HepG2 (cell line): Measurements from ENCODE around the gene RMDN2. TPM values are rescaled to one million over a fixed set of nuclear protein-coding genes. Genes with fewer than 3 reads are reported as not detected.
"Not testable (repeated sequence)": the region's sequence is repeated elsewhere in the genome, so short reads cannot be mapped to it uniquely, and the experiment has no call there.

Source experiments
- ATAC-seq: fragments of 200-7000 bp; cut with Tn5 transposase; 3 replicates; pipeline ENCODE4 v1.9.1; 2020; ENCODE audit warnings: mild to moderate bottlenecking, moderate library complexity
- BruUV-seq: library from RNA; stranded (reverse); fragments of 400-500 nt; replicated peaks from 2 replicates; lab custom pipeline; 2021; lab: Mats Ljungman, UMichigan
- CTCF ChIA-PET: fragments of 300-600 bp; formaldehyde crosslinking; extraction: SDS; loops from one replicate; lab custom pipeline; 2021; ENCODE audit warnings: low total read pairs, inconsistent platforms, low intra/inter-chr PET ratio; lab: Yijun Ruan, JAX
- POLR2A ChIA-PET: fragments of 350-600 bp; sonication (Branson Sonifier 250); formaldehyde crosslinking; loops from one replicate; lab custom pipeline; 2020; ENCODE audit warnings: antibody characterized with exemption, inconsistent platforms; lab: Yijun Ruan, JAX
- DNase-seq: peaks from one replicate; pipeline ENCODE4 v3.0.0-alpha.2; 2015; ENCODE audit warnings: low spot score
- FAIRE-seq: peaks from 3 replicates; lab custom pipeline; 2011; peaks lifted over from hg19 to GRCh38; lab: Jason Lieb, UNC
- H2AFZ ChIP-seq: one replicate; pipeline ENCODE4 v1.6.1; 2011; ENCODE audit warnings: low read length, inconsistent platforms
- H3K27ac ChIP-seq: fragments of 300-600 bp; 3 replicates; pipeline ENCODE4 v1.8.0; 2011; ENCODE audit warnings: mixed run types, mild to moderate bottlenecking, mixed read lengths, low read length, inconsistent platforms; ENCODE audit not compliant: insufficient read depth; ENCODE audit errors: extremely low read length
- H3K27me3 ChIP-seq, 2 experiments: fragments of 200-600 bp in 1 of 2; 2 replicates in 1 of 2; 3 replicates in 1 of 2; pipeline versions ENCODE4 v1.6.0 to v1.8.0; 2011; ENCODE audit warnings: low read length in 2 of 2, mild to moderate bottlenecking in 2 of 2, moderate library complexity in 2 of 2, inconsistent platforms in 1 of 2; ENCODE audit not compliant: insufficient read depth in 2 of 2, control insufficient read depth in 1 of 2
- H3K36me3 ChIP-seq, 2 experiments: fragments of 200-600 bp in 1 of 2; replicated peaks in 1 of 2; 2 replicates in 1 of 2; 3 replicates in 1 of 2; pipeline versions ENCODE4 v1.5.1 to v1.8.0; 2011; ENCODE audit warnings: low read length in 2 of 2, inconsistent platforms in 1 of 2; ENCODE audit not compliant: insufficient read depth in 2 of 2, control insufficient read depth in 1 of 2
- H3K4me1 ChIP-seq: 2 replicates; pipeline ENCODE4 v1.5.1; 2012; ENCODE audit warnings: low read length, inconsistent platforms; ENCODE audit not compliant: insufficient read depth
- H3K4me2 ChIP-seq: 2 replicates; pipeline ENCODE4 v1.6.0; 2011; ENCODE audit warnings: low read depth, low read length, inconsistent platforms
- H3K4me3 ChIP-seq, 3 experiments: fragments of 200-600 bp in 1 of 3; sonication (generic), shearing (Covaris generic) in 1 of 3; replicated peaks in 1 of 3; 2 replicates each; pipeline ENCODE4 v1.5.1; 2011 to 2016; ENCODE audit warnings: low read length in 3 of 3, inconsistent platforms in 2 of 3, low read depth in 2 of 3, mild to moderate bottlenecking in 2 of 3, control low read depth in 1 of 3, mixed read lengths in 1 of 3; ENCODE audit not compliant: insufficient read depth in 1 of 3
- H3K79me2 ChIP-seq: one replicate; pipeline ENCODE4 v1.6.1; 2011; ENCODE audit warnings: low read length, inconsistent platforms; ENCODE audit not compliant: insufficient read depth
- H3K9ac ChIP-seq: 2 replicates; pipeline ENCODE4 v1.6.0; 2011; ENCODE audit warnings: mild to moderate bottlenecking, low read depth, low read length, inconsistent platforms; ENCODE audit not compliant: insufficient read depth
- H3K9me3 ChIP-seq: 2 replicates; pipeline ENCODE4 v1.5.1; 2012; ENCODE audit warnings: mild to moderate bottlenecking, low read length
- H4K20me1 ChIP-seq: 2 replicates; pipeline ENCODE4 v1.6.0; 2011; ENCODE audit warnings: inconsistent platforms, mild to moderate bottlenecking, low read length, moderate library complexity; ENCODE audit not compliant: insufficient read depth
- ATAD3A ChIP-seq: sonication (generic); formaldehyde crosslinking; IDR thresholded peaks from 2 replicates; pipeline ENCODE4 v1.4.0; 2020; ENCODE audit warnings: missing genetic modification reagents
- MTF1 ChIP-seq: sonication (generic); formaldehyde crosslinking; IDR thresholded peaks from 2 replicates; pipeline ENCODE4 v1.5.0; 2020; ENCODE audit warnings: missing genetic modification reagents
- SOX6 ChIP-seq, 2 experiments: fragments of 450-650 bp in 1 of 2; sonication (generic) in 1 of 2; formaldehyde crosslinking in 1 of 2; IDR thresholded peaks; 2 replicates each; pipeline versions ENCODE4 v1.4.0 to v1.6.1; 2017 to 2020; ENCODE audit warnings: antibody characterized with exemption in 1 of 2, mild to moderate bottlenecking in 1 of 2, missing genetic modification reagents in 1 of 2
- TBL1XR1 ChIP-seq: fragments of 150-350 bp; IDR thresholded peaks from 2 replicates; pipeline ENCODE4 v1.6.1; 2014; ENCODE audit warnings: borderline replicate concordance, low read length; ENCODE audit not compliant: partially characterized antibody
- TEAD3 ChIP-seq: optimal IDR thresholded peaks from 2 replicates; pipeline ENCODE3; 2016; ENCODE audit warnings: borderline replicate concordance
- TOPORS ChIP-seq: sonication (generic); formaldehyde crosslinking; IDR thresholded peaks from 2 replicates; pipeline ENCODE4 v1.8.0; 2023; ENCODE audit warnings: mild to moderate bottlenecking, missing genetic modification reagents
- ZNF709 ChIP-seq: sonication (generic); formaldehyde crosslinking; IDR thresholded peaks from 2 replicates; pipeline ENCODE4 v1.5.0; 2020; ENCODE audit warnings: mild to moderate bottlenecking, missing genetic modification reagents
- WGBS: methylation state at CpG from one replicate; pipeline ENCODE4 v1.1.6; 2017; ENCODE audit warnings: low lambda C conversion rate; 5-methylcytosine and 5-hydroxymethylcytosine counted together
- in situ Hi-C: cut with HindIII; loops from 2 replicates; pipeline ENCODE4 v1.10.0; 2017; ENCODE audit warnings: low pct_unique_long_range_greater_than_20kb; ENCODE audit not compliant: extremely low pct_ligation_motif_present
- intact Hi-C: fragments of 100-400 bp; cut with micrococcal nuclease; formaldehyde crosslinking; loops from one replicate; pipeline ENCODE4 v1.10.0; 2022; ENCODE audit not compliant: unreplicated experiment
- polyA plus RNA-seq, 8 experiments: library from polyadenylated mRNA; depleted of rRNA in 3 of 8; stranded (reverse) in 7 of 8; unstranded in 1 of 8; fragments of >200 nt; fragmentation: Illumina TruSeq in 4 of 8; extraction: Trizol in 4 of 8; gene quantifications; 2 replicates each; pipeline versions ENCODE4 v1.2.1 to v1.2.3, GENCODE V29; 2011 to 2016; ENCODE audit warnings: low read depth in 4 of 8, missing spikeins in 1 of 8, mixed read lengths in 1 of 8; ENCODE audit not compliant: insufficient read depth in 1 of 8
- total RNA-seq, 5 experiments: library from RNA; depleted of rRNA; stranded (reverse); fragments of >200 nt; fragmentation: Illumina TruSeq; extraction: Trizol; gene quantifications; 2 replicates each; pipeline ENCODE4 v1.2.3, GENCODE V29; 2016; ENCODE audit warnings: low read depth in 1 of 5

RMDN2 gene
- total and polyA plus RNA-seq, 2 of the 13 experiments (the other 11 are each of a cell fraction or from before 2014, with no cell fraction given): 2.3 to 8.9 TPM

GRCh38 chr2:37963901-37964300, 38.8 kb downstream of the RMDN2 start:
- DNase-seq, BruUV-seq, H3K27me3 ChIP-seq, H2AFZ ChIP-seq, H3K27ac ChIP-seq, H3K4me2 ChIP-seq, CTCF ChIA-PET, in situ Hi-C loops, POLR2A ChIA-PET, H3K79me2 ChIP-seq, H3K9me3 ChIP-seq, FAIRE-seq, H3K9ac ChIP-seq, H4K20me1 ChIP-seq, ATAC-seq, H3K36me3 ChIP-seq, H3K4me3 ChIP-seq: not testable (repeated sequence)
- peaks cover 21% of the 10 kb centered on the region for H3K4me1 ChIP-seq
- intact Hi-C loops: loop anchor here (2.0 kb wide), 1 partner anchor 45 kb away; no protein-coding TSS in a partner anchor
- 97% methylated on average over 17 of the region's 33 CpGs for WGBS

- no peaks in the 10 kb centered on the region for H3K36me3 ChIP-seq
- no peaks in the 10 kb centered on the region for H3K9me3 ChIP-seq
- no peak overlapping the region for H3K9ac ChIP-seq
- ATAC-seq (no peak), FAIRE-seq (no peak)
- no peak overlapping the region for H3K27ac ChIP-seq
- H3K4me3 ChIP-seq: no peak overlapping the region
- H3K4me2 ChIP-seq: no peak overlapping the region
- CTCF ChIA-PET: no interaction called here
- no peaks in the 10 kb centered on the region for H3K27me3 ChIP-seq
- WGBS: 73% methylated on average over 3 of the region's 3 CpGs
- no peaks in the 10 kb centered on the region for H3K79me2 ChIP-seq
- no peaks in the 10 kb centered on the region for H4K20me1 ChIP-seq
- no TSS peak for BruUV-seq
- TF ChIP-seq ZNF709 (CRISPR knock-in tag) (peak; percentile 100), TOPORS (CRISPR knock-in tag) (no peak)
- TF ChIP-seq, all 625 proteins: peak for 1
- intact Hi-C loops: no loop called here
- in situ Hi-C loops: no loop called here
- DNase-seq: no peak
- POLR2A ChIA-PET: no interaction called here
- Histone ChIP-seq H3K4me1 (peaks cover 20% of the 10 kb centered on the region), H2AFZ (no peak overlapping the region)
These were observed 41.2 kb downstream of the RMDN2 start for GRCh38 chr2:37966326-37966725.

GRCh38 chr2:37969731-37970130, 44.6 kb downstream of the RMDN2 start:
- no peak overlapping the region for H3K4me2 ChIP-seq
- no peak overlapping the region for H3K4me3 ChIP-seq
- DNase-seq: no peak
- no peak overlapping the region for H3K9ac ChIP-seq
- H3K4me1 ChIP-seq: no peaks in the 10 kb centered on the region
- CTCF ChIA-PET: no interaction called here
- no peak for TF ChIP-seq TEAD3 (CRISPR knock-in tag)
- no peak for TF ChIP-seq ATAD3A
- TF ChIP-seq SOX6 (IDR thresholded peaks at IDR 0.05): no peak
- TF ChIP-seq SOX6 (CRISPR knock-in tag; IDR thresholded peaks at IDR 0.05): no peak
- TF ChIP-seq TBL1XR1: no peak
- no peak for TF ChIP-seq MTF1 (CRISPR knock-in tag)
- TF ChIP-seq, all 625 proteins: peak for 0
- H3K79me2 ChIP-seq: no peaks in the 10 kb centered on the region
- POLR2A ChIA-PET: no interaction called here
- no peaks in the 10 kb centered on the region for H3K27me3 ChIP-seq
- no peak for ATAC-seq
- no TSS peak for BruUV-seq
- in situ Hi-C loops (no loop called here), intact Hi-C loops (no loop called here)
- no peak overlapping the region for H2AFZ ChIP-seq
- H3K9me3 ChIP-seq: no peaks in the 10 kb centered on the region
- no peak for FAIRE-seq
- H3K27ac ChIP-seq: no peak overlapping the region
- no peaks in the 10 kb centered on the region for H3K36me3 ChIP-seq
- H4K20me1 ChIP-seq: no peaks in the 10 kb centered on the region
